Umbilical cord (tissue), 2 donors: ENCODE data around the gene PLCL1. TPM values are rescaled to one million over a fixed set of nuclear protein-coding genes. Genes with fewer than 3 reads are reported as not detected.
A peak's percentile ranks its signal among the peaks of the same experiment; 100 is the strongest.

ENCODE experiments used
- DNase-seq: peaks from one replicate; pipeline ENCODE4 v3.0.0-alpha.2; 2015; ENCODE audit warnings: low spot score
- total RNA-seq: library from RNA; depleted of rRNA; stranded (reverse); fragments of >200 nt; gene quantifications from one replicate; pipeline ENCODE4 v1.2.3, GENCODE V29; 2014; ENCODE audit warnings: low replicate concordance; ENCODE audit not compliant: insufficient read depth

Gene PLCL1
- total RNA-seq, 1 donor from 2014 or later, result 13.5 TPM

- DNase-seq, result no peak
These were observed 252.4 kb downstream of the PLCL1 start for GRCh38 chr2:198056836-198057235.

GRCh38 chr2:198059800-198060199 lies 255.4 kb downstream of the PLCL1 start:
- no peak for DNase-seq

- no peak for DNase-seq
These were observed 255.9 kb downstream of the PLCL1 start for GRCh38 chr2:198060277-198060676.

- no peak for DNase-seq
These were observed 258.4 kb downstream of the PLCL1 start for GRCh38 chr2:198062826-198063225.

GRCh38 chr2:198063242-198063641 lies 258.8 kb downstream of the PLCL1 start:
- DNase-seq, result no peak

GRCh38 chr2:198065322-198065721 lies 260.9 kb downstream of the PLCL1 start:
- DNase-seq, result no peak

- DNase-seq, result no peak
These were observed 262.2 kb downstream of the PLCL1 start for GRCh38 chr2:198066597-198066996.

- no peak for DNase-seq
These were observed 268.3 kb downstream of the PLCL1 start for GRCh38 chr2:198072655-198073054.

- DNase-seq, result peak; percentile 18
These were observed 268.9 kb downstream of the PLCL1 start for GRCh38 chr2:198073253-198073652.

- DNase-seq, result no peak
These were observed 273.1 kb downstream of the PLCL1 start for GRCh38 chr2:198077477-198077876.

GRCh38 chr2:198080879-198081765 lies 276.7 kb downstream of the PLCL1 start:
- DNase-seq, result no peak

GRCh38 chr2:198084156-198084555 lies 279.8 kb downstream of the PLCL1 start:
- no peak for DNase-seq

- no peak for DNase-seq
These were observed 291.6 kb downstream of the PLCL1 start for GRCh38 chr2:198096002-198096401.

GRCh38 chr2:198096965-198097364 lies 292.6 kb downstream of the PLCL1 start:
- DNase-seq, result no peak

GRCh38 chr2:198097630-198098029 lies 293.2 kb downstream of the PLCL1 start:
- no peak for DNase-seq

GRCh38 chr2:198098386-198098785 lies 294.0 kb downstream of the PLCL1 start:
- no peak for DNase-seq

GRCh38 chr2:198098918-198099317 lies 294.5 kb downstream of the PLCL1 start:
- no peak for DNase-seq

- DNase-seq, result no peak
These were observed 296.0 kb downstream of the PLCL1 start for GRCh38 chr2:198100346-198100745.

- DNase-seq, result no peak
These were observed 297.3 kb downstream of the PLCL1 start for GRCh38 chr2:198101688-198102087.

- no peak for DNase-seq
These were observed 297.7 kb downstream of the PLCL1 start for GRCh38 chr2:198102120-198102519.

GRCh38 chr2:198102856-198103255 lies 298.5 kb downstream of the PLCL1 start:
- DNase-seq, result no peak

GRCh38 chr2:198106621-198107385 lies 302.4 kb downstream of the PLCL1 start:
- DNase-seq, result peak; percentile 25

GRCh38 chr2:198113316-198113715 lies 308.9 kb downstream of the PLCL1 start:
- DNase-seq, result no peak
